H1 (cell line): ENCODE data around the gene CLCA4. TPM values are rescaled to one million over a fixed set of nuclear protein-coding genes. Genes with fewer than 3 reads are reported as not detected.
A peak's percentile ranks its signal among the peaks of the same experiment; 100 is the strongest.

Source experiments
- CTCF ChIA-PET: fragments of 300-600 bp; sonication (Branson Sonifier 250); formaldehyde crosslinking; loops from one replicate; lab custom pipeline; 2021; ENCODE audit not compliant: partially characterized antibody; lab: Charles Lee
- POLR2A ChIA-PET: fragments of 300-600 bp; sonication (Branson Sonifier 250); formaldehyde crosslinking; loops from one replicate; lab custom pipeline; 2021; ENCODE audit warnings: inconsistent platforms; ENCODE audit not compliant: partially characterized antibody; lab: Charles Lee
- DNase-seq, 2 experiments: peaks; one replicate each; pipeline versions ENCODE4 v3.0.0 to v3.0.0-alpha.2; 2010 to 2022; ENCODE audit warnings: low spot score in 2 of 2, low read depth in 1 of 2, mixed read lengths in 1 of 2
- FAIRE-seq: peaks from 2 replicates; lab custom pipeline; 2011; peaks lifted over from hg19 to GRCh38; lab: Jason Lieb, UNC
- H2AFZ ChIP-seq: 2 replicates; pipeline ENCODE4 v1.8.1; 2012; ENCODE audit warnings: low read length, inconsistent platforms
- H2AK5ac ChIP-seq: 2 replicates; pipeline ENCODE4 v1.6.1; 2013; ENCODE audit warnings: low read depth, low read length
- H2BK120ac ChIP-seq: replicated peaks from 2 replicates; pipeline ENCODE3; 2013; ENCODE audit warnings: low read depth, low read length, inconsistent platforms
- H2BK12ac ChIP-seq: 2 replicates; pipeline ENCODE4 v1.6.1; 2013; ENCODE audit warnings: low read depth, low read length
- H2BK15ac ChIP-seq: 2 replicates; pipeline ENCODE4 v1.6.1; 2013; ENCODE audit warnings: low read length
- H2BK20ac ChIP-seq: 2 replicates; pipeline ENCODE4 v1.6.1; 2013; ENCODE audit warnings: low read length
- H2BK5ac ChIP-seq: 2 replicates; pipeline ENCODE4 v1.6.1; 2013; ENCODE audit warnings: low read depth, low read length
- H3K14ac ChIP-seq: 2 replicates; pipeline ENCODE4 v1.6.1; 2013; ENCODE audit warnings: inconsistent platforms; ENCODE audit not compliant: insufficient read length
- H3K18ac ChIP-seq: 2 replicates; pipeline ENCODE4 v1.6.1; 2013; ENCODE audit warnings: low read length; ENCODE audit errors: extremely low read depth
- H3K23ac ChIP-seq: 2 replicates; pipeline ENCODE4 v1.6.1; 2013; ENCODE audit warnings: inconsistent platforms; ENCODE audit not compliant: insufficient read length
- H3K23me2 ChIP-seq: 2 replicates; pipeline ENCODE4 v1.6.1; 2013; ENCODE audit warnings: low read depth, low read length
- H3K27ac ChIP-seq: 2 replicates; pipeline ENCODE4 v1.6.1; 2011; ENCODE audit warnings: low read depth, low read length, inconsistent platforms
- H3K27me3 ChIP-seq, 4 experiments: replicated peaks in 1 of 4; 1 replicate in 1 of 4; 2 replicates in 3 of 4; pipeline versions ENCODE4 v1.6.1 to v1.8.1; 2011 to 2013; ENCODE audit warnings: low read length in 3 of 4, mild to moderate bottlenecking in 3 of 4, inconsistent platforms in 2 of 4, mixed read lengths in 2 of 4, moderate library complexity in 1 of 4; ENCODE audit not compliant: control insufficient read depth in 3 of 4, insufficient read depth in 3 of 4; ENCODE audit errors: extremely low read depth in 1 of 4
- H3K36me3 ChIP-seq, 4 experiments: 2 replicates each; pipeline versions ENCODE4 v1.6.1 to v1.8.1; 2011 to 2013; ENCODE audit warnings: mild to moderate bottlenecking in 4 of 4, low read length in 3 of 4, moderate library complexity in 2 of 4, control low read depth in 1 of 4, inconsistent platforms in 1 of 4; ENCODE audit not compliant: insufficient read depth in 4 of 4, control insufficient read depth in 2 of 4
- H3K4ac ChIP-seq: replicated peaks from 2 replicates; pipeline ENCODE3; 2013; ENCODE audit warnings: low read length, low read depth, mixed read lengths, inconsistent platforms; ENCODE audit not compliant: insufficient read length
- H3K4me1 ChIP-seq, 4 experiments: replicated peaks in 1 of 4; 1 replicate in 1 of 4; 2 replicates in 3 of 4; pipeline versions ENCODE4 v1.6.1 to v1.8.1; 2011 to 2013; ENCODE audit warnings: low read length in 3 of 4, inconsistent platforms in 2 of 4, mixed read lengths in 1 of 4; ENCODE audit not compliant: insufficient read depth in 4 of 4, control insufficient read depth in 3 of 4
- H3K4me2 ChIP-seq, 2 experiments: 2 replicates each; pipeline versions ENCODE4 v1.6.1 to v1.8.1; 2011 to 2013; ENCODE audit warnings: low read depth in 2 of 2, low read length in 2 of 2, control low read depth in 1 of 2, inconsistent platforms in 1 of 2, mild to moderate bottlenecking in 1 of 2; ENCODE audit not compliant: insufficient read depth in 1 of 2
- H3K4me3 ChIP-seq, 4 experiments: fragments of 200-600, 300-600 bp in 1 of 4; sonication (generic), shearing (Covaris generic), sonication (Bioruptor Twin) in 1 of 4; 2 replicates each; pipeline versions ENCODE4 v1.5.1 to v1.8.1; 2011 to 2016; ENCODE audit warnings: low read length in 4 of 4, low read depth in 3 of 4, control low read depth in 2 of 4, inconsistent platforms in 2 of 4, mild to moderate bottlenecking in 2 of 4, mixed read lengths in 1 of 4, moderate library complexity in 1 of 4; ENCODE audit not compliant: insufficient read depth in 2 of 4; ENCODE audit errors: extremely low read depth in 1 of 4
- H3K56ac ChIP-seq: replicated peaks from 2 replicates; pipeline ENCODE3; 2013; ENCODE audit warnings: low read depth, mild to moderate bottlenecking, mixed read lengths, low read length, inconsistent platforms; ENCODE audit not compliant: insufficient read length
- H3K79me1 ChIP-seq: 2 replicates; pipeline ENCODE4 v1.6.1; 2013; ENCODE audit warnings: low read depth, low read length, control low read depth
- H3K79me2 ChIP-seq, 2 experiments: 2 replicates each; pipeline versions ENCODE4 v1.6.1 to v1.8.1; 2012 to 2013; ENCODE audit warnings: low read length in 2 of 2, mild to moderate bottlenecking in 2 of 2, inconsistent platforms in 1 of 2; ENCODE audit not compliant: insufficient read depth in 2 of 2, control insufficient read depth in 1 of 2
- H3K9ac ChIP-seq, 4 experiments: replicated peaks in 1 of 4; 1 replicate in 1 of 4; 2 replicates in 3 of 4; pipeline versions ENCODE4 v1.6.1 to v1.8.1; 2011 to 2013; ENCODE audit warnings: low read depth in 3 of 4, low read length in 3 of 4, control low read depth in 2 of 4, mild to moderate bottlenecking in 2 of 4, moderate library complexity in 2 of 4, inconsistent platforms in 1 of 4; ENCODE audit errors: extremely low read depth in 1 of 4
- H3K9me3 ChIP-seq, 2 experiments: 2 replicates each; pipeline versions ENCODE4 v1.6.1 to v1.8.1; 2012 to 2013; ENCODE audit warnings: mild to moderate bottlenecking in 2 of 2, moderate library complexity in 2 of 2, control low read depth in 1 of 2, inconsistent platforms in 1 of 2, low read depth in 1 of 2, low read length in 1 of 2, mixed read lengths in 1 of 2; ENCODE audit not compliant: insufficient read depth in 2 of 2
- H4K20me1 ChIP-seq, 2 experiments: replicated peaks in 1 of 2; 2 replicates each; pipeline versions ENCODE3 to v1.8.1; 2011 to 2013; ENCODE audit warnings: inconsistent platforms in 2 of 2, low read length in 2 of 2, mild to moderate bottlenecking in 1 of 2; ENCODE audit not compliant: insufficient read depth in 2 of 2, control insufficient read depth in 1 of 2
- H4K5ac ChIP-seq: 2 replicates; pipeline ENCODE4 v1.6.1; 2013; ENCODE audit warnings: low read length, low read depth, mixed read lengths, inconsistent platforms; ENCODE audit not compliant: insufficient read length
- H4K8ac ChIP-seq: 2 replicates; pipeline ENCODE4 v1.8.0; 2013; ENCODE audit warnings: mild to moderate bottlenecking, moderate library complexity, low read length, inconsistent platforms; ENCODE audit not compliant: insufficient read depth; ENCODE audit errors: extremely low read depth
- H4K91ac ChIP-seq: replicated peaks from 2 replicates; pipeline ENCODE3; 2013; ENCODE audit warnings: low read length, mixed read lengths, inconsistent platforms; ENCODE audit not compliant: insufficient read length
- POLR2AphosphoS5 ChIP-seq: IDR thresholded peaks from 2 replicates; pipeline ENCODE4 v1.6.1; 2011; ENCODE audit warnings: low read depth, low read length
- RAD21 ChIP-seq, 2 experiments: IDR thresholded peaks in 1 of 2; conservative IDR thresholded peaks in 1 of 2; 2 replicates each; pipeline ENCODE4 v1.6.1; 2011; ENCODE audit warnings: low read depth in 2 of 2, low read length in 2 of 2, improper control_type of control experiment in 1 of 2, inconsistent platforms in 1 of 2, mild to moderate bottlenecking in 1 of 2, moderate library complexity in 1 of 2
- SP2 ChIP-seq: IDR thresholded peaks from 2 replicates; pipeline ENCODE4 v1.6.1; 2012; ENCODE audit warnings: mild to moderate bottlenecking, low read length, inconsistent platforms
- whole genome bisulfite sequencing, 2 experiments: shearing (Covaris generic) in 1 of 2; methylation state at CpG; one replicate each; pipeline versions ENCODE4 v1.1.6 to v1.1.7; 2013 to 2015; ENCODE audit warnings: low lambda C conversion rate in 2 of 2, mixed read lengths in 2 of 2, inconsistent platforms in 1 of 2, low coverage in 1 of 2, missing lambda C conversion rate in 1 of 2; ENCODE audit not compliant: insufficient replicate concordance in 2 of 2, insufficient coverage in 1 of 2, insufficient read length in 1 of 2; ENCODE audit errors: extremely low coverage in 1 of 2, missing lambda C conversion rate in 1 of 2; 5-methylcytosine and 5-hydroxymethylcytosine counted together
- polyA plus RNA-seq, 7 experiments: library from polyadenylated mRNA; depleted of rRNA in 3 of 7; stranded (reverse) in 5 of 7; unstranded in 2 of 7; fragments of >200 nt in 5 of 7; fragments of 200-250 nt in 2 of 7; gene quantifications; 1 replicate in 5 of 7; 2 replicates in 1 of 7; 4 replicates in 1 of 7; pipeline versions ENCODE4 v1.2.1 to v1.2.3, GENCODE V29; 2011 to 2013; ENCODE audit warnings: missing spikeins in 2 of 7, mixed read lengths in 2 of 7
- total RNA-seq: library from RNA; stranded (reverse); fragmentation: NEBNext Ultra II Directional; extraction: Animal tissue kit (Norgen Biotek cat#: 25700); gene quantifications from 2 replicates; pipeline ENCODE4 v1.2.1, GENCODE V29; 2021
- TF ChIP-seq, protein P1 (sequence below), 3 experiments: IDR thresholded peaks; 1 replicate in 2 of 3; 2 replicates in 1 of 3; pipeline versions ENCODE4 v1.5.1 to v1.6.1; 2011; ENCODE audit warnings: low read length in 3 of 3, mild to moderate bottlenecking in 3 of 3, inconsistent platforms in 2 of 3, low read depth in 1 of 3, moderate library complexity in 1 of 3; ENCODE audit not compliant: insufficient read depth in 1 of 3; ENCODE audit errors: control extremely low read depth in 1 of 3

CLCA4 gene
- total and polyA plus RNA-seq, 2 of the 8 experiments (the other 6 are each of a cell fraction or from before 2014, with no cell fraction given): not detected

DNA sequence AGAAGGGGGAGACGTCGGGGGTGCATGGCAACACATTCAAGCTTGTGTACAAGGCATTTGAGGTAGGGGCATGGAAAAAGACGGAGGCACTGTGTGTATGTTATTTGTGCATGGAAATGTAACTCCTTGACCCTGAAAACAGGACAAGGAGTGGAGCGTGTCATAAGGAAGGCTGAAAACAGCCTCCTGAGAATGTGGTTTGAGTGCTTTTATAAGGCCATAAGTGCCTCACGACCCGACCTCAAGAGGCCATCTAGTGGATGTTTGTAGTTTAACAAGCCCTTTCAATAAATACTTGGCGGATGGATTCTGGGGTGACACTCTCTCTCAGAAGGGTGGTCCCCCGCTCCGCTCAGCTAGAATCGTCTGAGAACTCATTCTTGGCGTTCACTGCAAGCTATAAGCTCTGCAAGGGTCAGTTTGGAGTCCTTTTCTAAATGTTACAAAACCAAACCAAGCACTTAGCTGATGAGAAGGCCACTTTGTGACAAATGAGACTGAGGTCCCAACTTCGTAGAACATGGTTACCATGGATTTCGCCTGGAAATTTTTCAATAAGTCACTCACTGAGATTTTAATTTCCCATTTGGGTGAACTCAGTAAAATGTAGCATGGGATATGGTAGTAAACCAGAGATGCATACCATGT lies 38.8 kb upstream of the CLCA4 start:
- DNase-seq (no peak), FAIRE-seq (peak; percentile 93)
- H3K9ac ChIP-seq: no peak overlapping the region
- no peak overlapping the region for H3K18ac ChIP-seq
- H3K56ac ChIP-seq: no peak overlapping the region
- WGBS, 2 experiments: 51% methylated on average over 13 of the region's 13 CpGs; no CpG with 5 or more reads in 1 of the 2 experiments
- H3K23me2 ChIP-seq: no peaks in the 10 kb centered on the region
- no peak overlapping the region for H3K4ac ChIP-seq
- no peak overlapping the region for H2BK12ac ChIP-seq
- ChIA-PET POLR2A (interaction anchor here (1.2 kb wide), 1 partner anchor 242 kb away, joined by 3 read pairs; no protein-coding TSS in a partner anchor), CTCF (interaction anchor here (0.5 to 8.1 kb wide), 31 partner anchors 7 to 467 kb away, joined by 3 to 79 read pairs (median 3); no protein-coding TSS in a partner anchor)
- no peaks in the 10 kb centered on the region for H3K79me1 ChIP-seq
- no peak overlapping the region for H3K27ac ChIP-seq
- H2AK5ac ChIP-seq: no peak overlapping the region
- no peaks in the 10 kb centered on the region; a peak in 1 of 7 replicates for H3K27me3 ChIP-seq
- no peak overlapping the region for H3K23ac ChIP-seq
- H2BK20ac ChIP-seq: no peak overlapping the region
- no peak overlapping the region for H4K8ac ChIP-seq
- no peaks in the 10 kb centered on the region for H3K36me3 ChIP-seq
- peaks cover 12 to 16% (median 14%) of the 10 kb centered on the region in 4 experiments for H3K4me1 ChIP-seq
- no peak overlapping the region for H3K14ac ChIP-seq
- peak overlapping the region; percentile 86 for H2AFZ ChIP-seq
- H4K91ac ChIP-seq: no peak overlapping the region
- H3K4me2 ChIP-seq: no peak overlapping the region; a peak in 1 of 4 replicates
- H2BK15ac ChIP-seq: no peak overlapping the region
- no peak overlapping the region for H2BK5ac ChIP-seq
- no peak overlapping the region; a peak in 1 of 8 replicates for H3K4me3 ChIP-seq
- no peaks in the 10 kb centered on the region for H3K9me3 ChIP-seq
- no peak overlapping the region for H2BK120ac ChIP-seq
- H4K5ac ChIP-seq: no peak overlapping the region
- TF ChIP-seq, protein P1, sequence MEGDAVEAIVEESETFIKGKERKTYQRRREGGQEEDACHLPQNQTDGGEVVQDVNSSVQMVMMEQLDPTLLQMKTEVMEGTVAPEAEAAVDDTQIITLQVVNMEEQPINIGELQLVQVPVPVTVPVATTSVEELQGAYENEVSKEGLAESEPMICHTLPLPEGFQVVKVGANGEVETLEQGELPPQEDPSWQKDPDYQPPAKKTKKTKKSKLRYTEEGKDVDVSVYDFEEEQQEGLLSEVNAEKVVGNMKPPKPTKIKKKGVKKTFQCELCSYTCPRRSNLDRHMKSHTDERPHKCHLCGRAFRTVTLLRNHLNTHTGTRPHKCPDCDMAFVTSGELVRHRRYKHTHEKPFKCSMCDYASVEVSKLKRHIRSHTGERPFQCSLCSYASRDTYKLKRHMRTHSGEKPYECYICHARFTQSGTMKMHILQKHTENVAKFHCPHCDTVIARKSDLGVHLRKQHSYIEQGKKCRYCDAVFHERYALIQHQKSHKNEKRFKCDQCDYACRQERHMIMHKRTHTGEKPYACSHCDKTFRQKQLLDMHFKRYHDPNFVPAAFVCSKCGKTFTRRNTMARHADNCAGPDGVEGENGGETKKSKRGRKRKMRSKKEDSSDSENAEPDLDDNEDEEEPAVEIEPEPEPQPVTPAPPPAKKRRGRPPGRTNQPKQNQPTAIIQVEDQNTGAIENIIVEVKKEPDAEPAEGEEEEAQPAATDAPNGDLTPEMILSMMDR (IDR thresholded peaks at IDR 0.05; ENCODE audit: control extremely low read depth in 1 of 3, insufficient read depth in 1 of 3, low read depth in 1 of 3, low read length in 3 of 3): peak in 2 of 3 experiments; percentile 58 to 59; a peak in 3 of 4 replicates
- no peak for TF ChIP-seq SP2
- TF ChIP-seq RAD21 (IDR thresholded peaks at IDR 0.05 in 1 of 2, conservative IDR thresholded peaks at IDR 0.05 in 1 of 2; ENCODE audit: low read depth in 2 of 2, low read length in 2 of 2): peak; percentile 58 to 66
- TF ChIP-seq POLR2AphosphoS5: no peak
- H3K79me2 ChIP-seq: no peaks in the 10 kb centered on the region
- no peaks in the 10 kb centered on the region for H4K20me1 ChIP-seq
